AG20443 (cell line): ENCODE results near the gene VPS26C.
"Not testable (repeated sequence)": the region's sequence is repeated elsewhere in the genome, so short reads cannot be mapped to it uniquely, and the experiment has no call there.

ENCODE experiments used
- DNase-seq: peaks from one replicate; pipeline ENCODE4 v3.0.0; 2012; ENCODE audit warnings: low spot score, mixed read lengths

Gene VPS26C

DNA sequence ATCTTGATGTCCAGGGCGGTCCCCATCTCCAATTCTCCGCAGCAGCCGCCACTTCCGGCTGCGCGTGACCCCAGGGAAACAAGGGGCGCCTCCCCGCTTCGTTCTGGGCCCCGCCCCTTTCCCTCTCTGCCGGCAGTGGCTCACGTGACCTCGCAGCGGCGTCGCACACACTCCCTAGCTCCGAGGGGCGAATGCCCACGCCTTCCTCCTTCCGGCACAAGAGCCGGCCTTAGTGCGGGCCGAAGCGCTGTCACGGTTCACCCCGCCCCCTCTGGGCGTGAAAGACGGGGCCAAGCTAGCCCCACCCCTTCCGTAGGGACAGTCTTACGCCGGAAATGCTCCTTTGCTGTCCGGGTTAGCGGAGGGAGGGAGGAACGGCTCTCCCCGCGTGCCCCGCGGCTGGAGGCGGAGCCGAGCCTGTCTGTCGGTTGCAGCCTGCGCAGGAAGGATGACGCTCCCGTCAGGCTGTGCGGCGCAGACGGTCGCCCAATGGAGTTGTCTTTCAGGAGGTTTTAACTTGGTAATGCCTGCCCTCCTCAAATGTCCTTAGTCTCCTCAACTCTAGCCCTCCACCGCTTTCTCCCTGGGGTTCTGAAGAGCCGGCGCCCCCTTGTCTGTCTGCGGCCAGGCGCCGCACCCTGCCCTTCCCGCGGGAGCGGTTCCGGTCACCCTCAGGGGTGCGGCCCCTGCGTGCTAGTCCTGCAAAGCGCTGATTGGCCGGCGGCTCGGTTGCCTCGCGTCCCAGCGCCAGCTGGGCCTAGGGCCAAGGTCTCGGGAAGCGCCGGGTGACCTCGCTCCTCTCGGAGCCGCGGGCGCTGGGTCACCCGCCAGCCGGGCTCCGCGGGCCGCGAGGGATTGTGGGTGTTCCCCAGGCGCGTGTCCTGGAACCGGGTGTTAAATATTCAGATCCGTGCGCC lies at the start of gene VPS26C:
Gene VPS26C, minus strand, starts transcription at position 66 of the 917 bp plus-strand sequence. Its CDS starts 40 bp downstream, at position 26.
- DNase-seq: peak; percentile 96

DNA sequence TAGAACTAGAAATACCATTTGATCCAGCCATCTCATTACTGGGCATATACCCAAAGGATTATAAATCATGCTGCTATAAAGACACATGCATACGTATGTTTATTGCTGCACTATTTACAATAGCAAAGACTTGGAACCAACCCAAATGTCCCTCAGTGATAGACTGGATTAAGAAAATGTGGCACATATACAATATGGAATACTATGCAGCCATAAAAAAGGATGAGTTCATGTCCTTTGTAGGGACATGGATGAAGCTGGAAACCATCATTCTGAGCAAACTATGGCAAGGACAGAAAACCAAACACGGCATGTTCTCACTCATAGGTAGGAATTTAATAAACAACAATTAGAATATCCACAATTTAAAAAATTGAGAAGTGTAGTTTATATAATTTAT lies 48.9 kb upstream of the VPS26C start:
- not testable (repeated sequence) for DNase-seq

DNA sequence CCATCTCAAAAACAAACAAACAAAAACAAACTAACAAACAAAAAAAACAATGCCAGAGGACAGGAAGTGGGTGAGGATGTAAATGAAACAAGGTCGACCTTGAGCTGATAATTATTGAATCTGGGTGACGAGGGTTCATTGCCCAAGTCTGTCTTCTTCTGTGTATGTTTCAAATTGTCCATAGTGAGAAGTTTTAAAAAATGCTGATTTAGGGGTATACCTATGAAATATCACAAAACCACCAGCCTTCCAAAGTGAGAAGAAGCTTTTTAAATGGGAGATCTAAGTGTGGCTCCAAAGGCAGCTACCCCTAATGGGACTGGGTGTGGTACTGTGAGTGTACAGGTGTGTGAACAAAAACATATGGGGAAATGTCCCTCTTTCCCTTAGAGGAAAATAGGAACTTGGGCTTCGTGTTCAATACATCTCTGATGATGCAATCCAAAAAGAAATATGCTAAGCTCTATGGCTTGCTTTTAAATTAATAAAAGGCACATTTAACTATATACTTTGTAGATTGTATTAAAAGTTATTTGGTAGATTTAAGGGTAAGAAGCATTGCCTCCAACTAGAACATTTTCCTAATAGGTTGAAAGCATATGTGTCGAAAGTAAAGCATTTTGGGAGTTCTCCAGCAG lies 33.1 kb upstream of the VPS26C start:
- DNase-seq: no peak

GRCh38 chr21:37297364-37297763 lies 30.2 kb upstream of the VPS26C start:
- DNase-seq: no peak

GRCh38 chr21:37294679-37295078 lies 27.5 kb upstream of the VPS26C start:
- no peak for DNase-seq

- DNase-seq: no peak
Measured at GRCh38 chr21:37292941-37293340, 25.8 kb upstream of the VPS26C start.

DNA sequence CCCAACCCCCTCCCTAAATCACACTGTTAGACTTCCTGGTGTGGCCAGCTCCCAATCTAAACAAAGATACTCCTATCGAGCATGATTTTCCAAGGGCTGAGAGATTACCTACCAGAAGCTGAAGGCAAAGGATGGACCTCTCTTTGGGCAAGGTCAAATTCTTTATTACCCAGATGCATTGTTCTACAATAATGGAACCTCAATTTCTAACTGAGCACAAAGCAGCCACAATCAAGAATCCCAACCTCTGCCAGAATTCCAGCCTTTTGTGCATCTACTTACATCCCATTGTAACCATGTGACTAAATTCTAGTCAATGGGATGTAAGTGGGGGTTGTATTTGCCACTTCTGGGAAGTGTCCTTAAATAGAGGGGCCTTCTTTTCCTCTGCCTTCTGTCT lies 24.9 kb upstream of the VPS26C start:
- DNase-seq: no peak

DNA sequence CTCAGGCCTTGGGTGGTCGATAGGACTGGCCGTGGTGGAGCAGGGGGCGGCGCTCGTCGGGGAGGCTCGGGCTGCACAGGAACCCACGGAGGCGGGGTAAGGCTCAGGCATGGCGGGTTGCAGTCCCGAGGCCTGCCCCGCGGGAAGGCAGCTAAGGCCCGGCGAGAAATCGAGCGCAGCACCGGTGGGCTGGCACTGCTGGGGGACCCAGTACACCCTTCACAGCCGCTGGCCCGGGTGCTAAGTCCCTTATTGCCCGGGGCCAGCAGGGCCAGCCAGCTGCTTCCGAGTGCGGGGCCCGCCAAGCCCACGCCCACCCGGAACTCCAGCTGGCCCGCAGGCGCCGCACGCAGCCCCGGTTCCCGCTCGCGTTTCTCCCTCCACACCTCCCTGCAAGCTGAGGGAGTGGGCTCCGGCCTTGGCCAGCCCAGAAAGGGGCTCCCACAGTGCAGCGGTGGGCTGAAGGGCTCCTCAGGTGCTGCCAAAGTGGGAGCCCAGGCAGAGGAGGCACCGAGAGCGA lies 16.1 kb upstream of the VPS26C start:
- not testable (repeated sequence) for DNase-seq

- DNase-seq: not testable (repeated sequence)
Measured at GRCh38 chr21:37282602-37283001, 15.5 kb upstream of the VPS26C start.

GRCh38 chr21:37281993-37282392 lies 14.9 kb upstream of the VPS26C start:
- no peak for DNase-seq

DNA sequence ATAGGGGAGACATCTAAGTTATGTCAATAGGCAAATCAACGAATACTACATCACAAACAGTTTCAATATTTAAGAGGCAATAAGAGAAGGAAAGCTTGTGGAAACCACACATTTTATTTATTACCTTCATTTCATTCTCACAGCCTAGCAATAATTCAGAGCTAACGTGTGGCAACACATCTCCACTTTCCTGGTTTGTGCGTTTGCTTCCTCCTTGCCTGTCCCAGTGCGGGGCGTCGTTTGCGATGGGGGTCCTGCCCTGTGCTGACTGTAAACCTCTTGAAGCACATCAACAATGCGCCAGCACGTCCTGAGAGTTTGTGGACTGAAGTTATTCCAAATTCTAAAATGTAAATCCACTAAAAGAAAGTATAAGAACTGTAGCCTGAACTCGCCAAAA lies 14.4 kb upstream of the VPS26C start:
- DNase-seq: no peak

GRCh38 chr21:37279271-37279670 lies 12.1 kb upstream of the VPS26C start:
- not testable (repeated sequence) for DNase-seq

GRCh38 chr21:37278199-37278598 lies 11.1 kb upstream of the VPS26C start:
- no peak for DNase-seq

- no peak for DNase-seq
Measured at GRCh38 chr21:37276377-37276776, 9.2 kb upstream of the VPS26C start.

DNA sequence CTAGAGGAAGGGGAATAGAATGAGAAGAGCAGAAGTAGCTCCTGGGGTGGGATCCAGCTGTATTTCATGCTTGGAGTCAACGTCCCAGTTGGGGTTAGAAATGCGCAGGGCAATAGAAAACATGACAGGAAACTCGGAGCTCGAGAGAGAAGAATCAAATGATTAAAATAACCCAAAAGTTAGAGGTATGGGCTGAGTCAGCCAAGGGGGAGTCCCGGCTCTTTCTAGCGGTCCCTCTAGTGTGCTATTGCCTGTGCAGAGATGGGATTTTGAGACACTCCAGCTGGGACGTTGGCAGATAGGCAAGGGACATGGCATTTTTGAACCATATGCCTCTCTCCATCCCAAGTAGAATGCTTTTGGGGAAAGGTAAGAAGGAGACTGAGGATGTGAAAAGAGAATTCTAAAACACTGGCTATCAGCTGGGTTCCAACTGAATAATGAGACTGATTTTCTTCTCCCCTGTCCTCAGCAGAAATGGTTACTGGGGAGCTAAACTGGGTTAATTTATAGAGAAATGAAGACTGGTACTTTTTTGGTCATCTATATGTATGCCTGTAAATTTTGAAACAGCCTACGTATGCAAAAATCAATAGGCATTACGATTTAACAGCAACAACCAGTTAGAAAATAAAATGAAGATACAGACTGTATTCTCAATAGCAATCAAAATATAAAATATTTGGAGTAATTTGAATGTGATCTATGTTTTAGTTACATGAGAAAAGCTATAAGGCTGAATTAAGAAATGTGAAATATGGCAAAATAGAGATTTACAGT lies 7.0 kb upstream of the VPS26C start:
- DNase-seq: no peak

GRCh38 chr21:37273440-37273839 lies 6.3 kb upstream of the VPS26C start:
- no peak for DNase-seq

DNA sequence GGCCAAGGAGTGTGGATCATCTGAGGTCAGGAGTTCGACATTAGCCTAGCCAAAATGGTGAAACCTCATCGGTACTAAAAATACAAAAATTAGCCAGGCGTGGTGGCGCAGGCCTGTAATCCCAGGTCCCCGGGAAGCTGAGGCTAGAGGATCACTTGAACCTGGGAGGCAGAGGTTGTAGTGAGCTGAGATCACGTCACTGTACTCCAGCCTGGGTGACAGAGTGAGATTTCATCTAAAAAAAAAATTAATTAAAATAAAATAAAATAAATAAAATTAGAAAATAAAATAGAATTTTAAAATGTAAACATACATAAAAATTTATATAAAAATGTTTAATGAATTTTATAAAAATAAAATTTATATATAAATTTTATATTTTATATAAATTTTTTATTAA lies 5.8 kb upstream of the VPS26C start:
- DNase-seq: no peak

GRCh38 chr21:37270576-37271365 lies 3.6 kb upstream of the VPS26C start:
- no peak for DNase-seq

- DNase-seq: no peak
Measured at GRCh38 chr21:37269481-37269880, 2.3 kb upstream of the VPS26C start.

GRCh38 chr21:37268186-37268503 lies 1.0 kb upstream of the VPS26C start:
- no peak for DNase-seq

DNA sequence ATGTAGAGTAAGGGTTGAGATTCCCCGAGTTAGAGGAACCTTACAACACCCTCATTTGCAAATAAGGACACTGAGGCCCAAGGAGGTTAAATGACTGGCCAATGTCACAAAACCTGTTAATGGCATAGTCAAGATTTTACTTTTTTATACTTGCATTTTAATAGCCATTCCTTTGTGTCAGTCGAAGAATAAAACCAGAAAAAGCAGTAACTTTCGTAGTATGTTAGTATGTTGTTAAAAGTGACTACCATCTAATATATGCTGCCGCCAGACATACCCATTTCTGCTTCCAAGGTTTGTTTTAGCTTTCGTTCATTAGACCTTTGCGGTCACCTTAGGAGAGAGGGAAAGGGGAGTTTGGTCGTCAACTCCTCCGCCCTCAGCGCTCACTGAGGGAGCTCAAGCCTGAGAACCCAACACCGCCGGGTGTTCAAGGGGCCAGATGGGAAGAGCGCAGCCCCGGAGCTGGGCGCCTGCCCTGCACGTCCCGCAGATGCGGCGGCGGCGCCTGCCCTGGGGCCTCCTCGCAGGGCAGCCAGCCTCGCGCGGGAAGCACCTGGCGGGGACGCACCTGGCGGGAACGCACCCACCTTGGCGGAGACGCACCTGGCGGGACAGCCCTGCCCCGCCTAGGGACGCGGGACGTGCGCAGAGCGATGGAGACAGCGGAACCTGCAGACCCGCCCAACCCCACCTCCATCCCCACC lies 466 bp downstream of the VPS26C start:
- peak; percentile 40 for DNase-seq
